Stimulated activated CD4-positive, alpha-beta T cell treated with anti-CD3 and anti-CD28 coated beads, Interleukin-4, amount 100 ng/mL, for 1 hour (primary cell): ENCODE data around the gene DPEP2.
"Not testable (repeated sequence)": the region's sequence is repeated elsewhere in the genome, so short reads cannot be mapped to it uniquely, and the experiment has no call there.

Source experiments
- DNase-seq: peaks from one replicate; pipeline ENCODE4 v3.0.0-alpha.2; 2020

Gene DPEP2

DNA sequence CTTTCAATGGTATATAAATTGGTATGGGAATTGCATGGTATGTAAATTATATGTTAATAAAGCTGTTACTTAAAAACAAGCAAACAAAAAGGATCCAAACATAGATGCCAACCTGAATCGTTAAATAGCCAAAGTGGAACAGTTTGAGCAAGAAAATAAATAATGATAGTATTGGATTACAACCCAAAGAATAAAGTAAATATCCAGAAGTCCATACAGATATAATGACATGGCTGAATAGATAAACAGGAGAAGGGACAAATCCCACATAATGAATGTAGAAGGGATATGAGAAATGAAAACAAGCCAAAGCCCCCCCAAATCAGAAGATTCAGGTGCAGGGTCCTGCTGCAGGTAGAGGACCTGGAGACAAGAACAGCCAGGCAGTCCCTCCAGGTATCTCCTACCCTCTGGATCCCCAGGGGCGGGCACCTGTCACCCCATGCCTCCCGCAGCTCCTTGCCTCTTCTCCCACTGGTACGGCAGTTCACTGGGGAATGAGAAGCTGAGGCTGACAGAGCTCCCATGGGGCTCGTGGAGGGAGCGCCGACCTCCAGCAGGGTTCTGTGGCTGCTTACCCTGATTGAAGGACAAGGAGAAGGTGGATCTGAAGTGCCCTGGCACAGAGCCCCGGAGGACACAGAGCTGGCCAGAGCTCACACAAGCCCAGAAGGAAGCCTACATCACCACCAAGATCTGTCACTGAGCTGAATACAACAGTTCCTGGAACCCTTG, 45.5 kb downstream of the DPEP2 start:
- DNase-seq = no peak

- DNase-seq = no peak
Measured at GRCh38 chr16:67951485-67951884, 47.8 kb downstream of the DPEP2 start.

DNA sequence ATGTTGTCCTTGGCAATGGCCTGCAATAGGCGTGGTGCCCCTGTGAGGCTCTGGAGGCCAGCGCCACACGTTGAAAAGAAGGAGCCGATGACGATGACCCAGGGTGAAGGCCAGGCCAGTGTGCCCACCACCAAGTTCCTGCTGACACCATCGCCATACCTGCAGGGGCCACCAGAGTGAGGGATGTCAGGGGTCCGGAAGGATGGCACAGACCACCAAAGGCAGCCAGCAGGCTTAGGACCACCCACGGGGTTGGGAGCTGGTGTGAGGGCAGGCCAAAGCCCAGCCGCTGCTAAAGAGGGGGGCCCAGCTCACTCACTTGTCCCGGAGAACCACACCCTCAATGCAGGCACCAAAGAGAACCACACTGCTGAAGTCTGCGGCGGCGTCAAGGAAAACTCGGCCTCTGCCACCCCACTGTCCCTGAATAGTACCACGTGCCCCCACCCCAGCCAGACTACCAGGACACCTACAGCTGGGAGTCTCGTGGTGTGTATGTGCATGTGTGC, 48.9 kb downstream of the DPEP2 start:
- DNase-seq = no peak

DNA sequence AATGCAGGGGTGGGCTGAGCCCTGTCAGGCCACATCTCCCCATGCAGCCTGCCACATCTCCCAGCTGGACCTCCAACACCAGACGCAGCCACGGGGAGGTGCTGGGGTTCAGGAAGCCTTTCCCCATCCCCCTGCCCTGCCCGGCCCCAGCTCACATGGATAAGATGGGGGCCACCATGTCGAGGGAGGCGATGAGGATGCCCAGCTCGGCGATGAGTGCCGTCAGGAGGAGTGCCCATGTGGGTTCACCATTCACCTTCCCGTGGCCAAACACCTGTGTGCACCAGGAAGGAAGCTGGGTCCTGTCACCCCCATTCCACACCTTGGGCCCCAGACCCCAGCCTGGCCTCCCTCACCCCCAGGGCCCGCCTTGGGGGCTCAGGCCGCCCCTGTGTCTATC, 49.6 kb downstream of the DPEP2 start:
- no peak for DNase-seq

DNA sequence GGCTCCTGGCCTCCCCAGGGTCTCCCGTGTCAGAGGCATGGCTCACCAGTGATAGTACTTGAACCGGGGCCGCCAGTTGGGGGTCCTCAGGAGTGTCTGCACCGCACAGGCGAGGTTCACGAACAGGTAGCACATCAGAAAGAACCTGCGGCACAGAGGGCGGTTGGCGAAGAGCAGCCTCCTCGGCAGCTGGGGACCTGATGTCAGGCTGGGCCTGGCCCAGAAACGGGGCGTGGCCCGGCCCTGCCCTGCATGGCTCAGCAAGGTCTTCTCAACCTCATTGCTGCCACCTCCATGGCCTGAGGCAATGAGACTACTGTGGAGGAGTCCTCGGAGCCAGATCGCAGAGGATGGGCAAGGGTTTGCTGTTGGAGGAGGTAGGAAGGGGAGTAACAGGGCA, 51.3 kb downstream of the DPEP2 start:
- no peak for DNase-seq

DNA sequence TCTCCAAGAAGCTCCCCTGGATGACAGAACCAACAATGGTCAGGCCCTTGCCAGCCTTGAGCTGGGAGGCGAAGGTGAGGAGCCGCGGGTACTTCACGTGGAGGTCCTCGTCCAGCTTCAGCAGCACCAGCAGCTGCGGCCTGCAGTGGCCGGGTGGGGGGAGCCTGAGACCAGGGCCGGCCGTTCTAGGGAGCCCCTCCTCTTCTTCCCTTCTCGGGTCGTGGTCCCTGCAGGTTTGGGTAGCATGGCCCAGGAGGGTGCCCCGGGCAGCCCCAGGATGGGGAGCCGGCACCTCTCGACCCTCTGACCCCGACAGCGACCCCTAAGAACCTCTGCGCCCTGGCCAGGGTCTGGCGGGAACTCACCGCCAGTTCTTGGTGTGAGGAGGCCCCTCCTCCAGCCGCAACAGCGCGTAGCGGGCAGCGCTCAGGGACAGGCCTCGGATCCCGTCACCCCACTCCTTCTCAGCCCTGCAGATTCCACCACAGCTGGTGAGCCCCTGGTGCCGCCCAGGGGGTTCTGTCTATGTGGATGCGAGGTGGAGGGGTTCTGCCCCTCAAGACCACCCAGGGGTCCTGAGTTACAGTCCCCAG, 52.2 kb downstream of the DPEP2 start:
- no peak for DNase-seq

DNA sequence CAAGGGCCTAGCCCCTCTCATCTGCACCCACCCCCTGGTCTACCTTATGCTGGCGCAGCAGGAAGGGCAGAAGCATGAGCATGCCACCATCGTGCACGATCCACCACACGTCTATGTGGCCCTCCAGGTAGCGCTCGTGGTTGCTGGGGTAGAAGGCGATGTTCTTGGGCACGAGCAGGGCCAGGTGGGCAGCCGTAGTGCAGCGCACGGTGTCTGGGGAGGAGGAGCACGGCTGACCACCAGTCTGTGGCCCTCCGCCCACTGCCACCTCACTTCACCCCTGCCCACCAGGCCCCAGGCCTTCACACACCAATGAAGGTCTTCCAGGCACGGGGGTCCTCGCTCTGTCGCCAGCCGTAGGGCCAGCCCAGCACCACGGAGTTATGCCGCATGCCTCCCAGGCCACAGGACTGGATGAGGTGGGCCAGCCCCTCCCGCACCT, 53.1 kb downstream of the DPEP2 start:
- no peak for DNase-seq

GRCh38 chr16:67945392-67945933, 53.8 kb downstream of the DPEP2 start:
- no peak for DNase-seq

- no peak for DNase-seq
Measured at GRCh38 chr16:67944690-67945391, 54.4 kb downstream of the DPEP2 start.

DNA sequence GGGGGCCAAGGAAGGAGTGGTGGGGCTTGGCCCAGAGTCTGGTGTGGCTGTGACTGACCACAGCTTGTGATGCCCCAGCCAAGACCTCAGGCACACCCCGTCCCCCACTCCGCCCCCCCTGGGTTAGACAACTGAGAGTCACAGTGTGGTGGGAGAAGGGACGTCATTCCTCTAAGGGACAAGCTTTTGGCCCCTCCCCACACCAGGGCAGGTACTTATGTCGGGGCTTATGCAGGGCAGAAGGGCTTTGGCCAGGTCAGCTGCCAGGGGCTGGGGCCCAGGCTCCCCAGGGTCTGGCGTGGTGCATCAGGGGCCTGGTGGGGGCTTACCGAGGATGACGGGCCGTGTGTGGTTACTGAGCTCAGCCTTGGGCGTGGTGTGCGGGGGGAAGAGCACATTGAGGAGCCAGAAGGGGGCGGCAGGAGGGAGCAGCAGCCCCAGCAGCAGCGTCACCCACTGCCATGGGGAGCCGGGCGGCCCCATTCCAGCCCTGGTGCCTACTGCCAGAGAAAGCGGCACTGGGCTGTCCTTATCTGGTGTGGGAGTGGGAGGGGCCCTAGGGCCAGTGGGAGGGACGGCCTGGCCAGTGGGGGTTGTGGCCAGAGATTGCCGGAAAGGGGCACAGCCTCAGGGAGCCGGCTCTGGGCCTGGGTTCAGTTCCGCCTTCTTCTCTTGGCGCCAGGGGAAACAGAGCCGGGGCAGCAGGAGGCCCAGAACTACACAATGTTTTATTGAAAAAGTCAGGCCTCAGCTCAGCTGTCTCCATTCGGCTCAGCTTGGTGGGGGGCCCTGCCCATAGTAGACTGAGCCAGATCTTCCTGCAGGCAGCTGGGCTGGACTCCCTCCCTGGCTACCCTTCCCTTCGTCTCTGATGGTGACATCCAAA, 55.4 kb downstream of the DPEP2 start, which contains the start of gene LCAT:
Gene LCAT, minus strand, starts transcription at position 502 of the 886 bp plus-strand sequence. Its CDS starts 19 bp downstream, at position 483.
- no peak for DNase-seq

DNA sequence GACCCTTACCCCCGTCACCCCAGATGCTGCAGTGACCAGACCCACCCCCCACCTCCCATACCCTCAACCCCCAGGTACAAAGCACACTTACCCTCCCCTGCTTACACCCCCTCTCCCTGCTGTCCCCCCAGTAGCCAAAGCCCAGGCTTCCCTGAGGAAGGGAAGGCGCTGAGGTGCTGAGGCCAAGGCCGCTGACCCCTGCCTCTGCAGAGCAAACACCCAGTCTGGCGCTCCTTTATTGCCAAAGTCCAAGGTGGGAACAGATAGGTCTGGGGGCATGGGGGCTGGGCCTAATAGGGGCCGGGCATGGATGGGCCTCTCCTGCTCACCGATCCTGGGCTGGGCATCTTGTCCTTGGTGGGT, 56.0 kb downstream of the DPEP2 start:
- DNase-seq = no peak

GRCh38 chr16:67942510-67943255, 56.6 kb downstream of the DPEP2 start:
- DNase-seq = no peak

- DNase-seq = peak; percentile 41
Measured at GRCh38 chr16:67942200-67942509, 57.1 kb downstream of the DPEP2 start.

DNA sequence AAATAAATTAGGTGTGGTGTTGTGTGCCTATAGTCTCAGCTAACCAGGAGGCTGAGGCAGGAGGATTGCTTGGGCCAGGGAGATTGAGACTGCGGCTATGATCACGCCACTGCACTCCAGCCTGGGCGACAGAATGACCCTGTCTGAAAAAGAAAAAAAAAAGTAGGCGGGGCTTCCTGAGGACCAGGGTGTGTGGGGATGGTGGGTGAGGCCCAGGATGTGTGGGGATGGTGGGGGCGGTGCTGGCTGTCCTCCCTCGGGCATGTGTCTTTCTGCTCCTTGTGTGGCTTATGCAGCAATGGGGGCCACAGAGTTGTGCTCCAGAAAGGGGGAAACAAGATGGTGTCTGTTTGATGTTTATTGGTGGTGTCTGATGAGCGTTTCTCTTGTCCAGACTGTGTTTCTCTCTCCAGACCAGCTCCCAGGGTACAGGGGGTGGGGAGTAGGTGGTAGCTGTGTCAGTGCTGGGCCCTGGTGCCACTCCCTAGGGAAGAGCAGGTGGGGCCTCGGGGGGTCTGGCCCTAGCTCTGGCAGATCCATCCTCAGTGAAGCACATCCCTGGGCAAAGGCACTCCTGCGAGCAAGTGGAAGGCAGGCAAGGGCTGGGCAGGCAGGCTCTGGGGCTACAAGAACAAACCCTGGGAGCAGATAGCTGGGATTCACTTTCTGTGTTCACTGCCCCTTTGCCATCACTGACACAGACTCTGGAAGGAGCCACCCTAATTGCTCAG, 57.6 kb downstream of the DPEP2 start:
- no peak for DNase-seq

- DNase-seq = no peak
Measured at GRCh38 chr16:67940446-67941089, 58.7 kb downstream of the DPEP2 start.

- peak; percentile 65 for DNase-seq
Measured at GRCh38 chr16:67939507-67940445, 59.5 kb downstream of the DPEP2 start.

DNA sequence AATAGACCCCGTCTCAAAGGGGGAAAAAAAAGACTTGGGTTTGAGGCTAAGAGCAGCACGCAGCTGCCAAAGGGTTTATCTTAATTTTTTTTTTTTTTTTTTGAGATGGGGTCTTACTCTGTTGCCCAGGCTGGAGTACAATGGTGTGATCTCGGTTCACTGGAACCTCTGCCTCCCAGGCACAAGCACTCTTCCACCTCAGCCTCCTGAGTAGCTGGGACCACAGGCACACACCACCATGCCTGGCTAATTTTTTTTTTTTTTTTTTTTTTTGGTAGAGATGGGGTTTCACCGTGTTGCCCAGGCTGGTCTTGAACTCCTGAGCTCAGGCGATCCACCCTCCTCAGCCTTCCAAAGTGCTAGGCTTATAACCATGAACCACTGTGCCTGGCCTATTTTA, 61.6 kb downstream of the DPEP2 start:
- not testable (repeated sequence) for DNase-seq
